Keratinocyte (primary cell): Measurements from ENCODE around the gene FEM1B. TPM values are rescaled to one million over a fixed set of nuclear protein-coding genes. Genes with fewer than 3 reads are reported as not detected.
"Not testable (repeated sequence)": the region's sequence is repeated elsewhere in the genome, so short reads cannot be mapped to it uniquely, and the experiment has no call there.

Experiments
- DNase-seq: peaks from one replicate; pipeline ENCODE4 v3.0.0-alpha.2; 2011; ENCODE audit warnings: low read depth, missing footprints, low spot score
- FAIRE-seq: peaks from 2 replicates; lab custom pipeline; 2011; peaks lifted over from hg19 to GRCh38; lab: Jason Lieb, UNC
- H2AFZ ChIP-seq: 2 replicates; pipeline ENCODE4 v1.6.0; 2012; ENCODE audit warnings: low read length, control low read depth, inconsistent platforms; ENCODE audit not compliant: control insufficient read depth
- H3K27ac ChIP-seq: 2 replicates; pipeline ENCODE4 v1.5.1; 2011; ENCODE audit warnings: low read length; ENCODE audit not compliant: control insufficient read depth, insufficient read depth
- H3K27me3 ChIP-seq: 3 replicates; pipeline ENCODE4 v1.6.0; 2011; ENCODE audit warnings: low read length; ENCODE audit not compliant: control insufficient read depth, insufficient read depth; ENCODE audit errors: extremely low read depth
- H3K36me3 ChIP-seq, 2 experiments: 2 replicates in 1 of 2; 3 replicates in 1 of 2; pipeline ENCODE4 v1.5.1; 2011; ENCODE audit warnings: low read length in 2 of 2, mild to moderate bottlenecking in 1 of 2; ENCODE audit not compliant: control insufficient read depth in 2 of 2, insufficient read depth in 2 of 2; ENCODE audit errors: extremely low read depth in 1 of 2
- H3K4me1 ChIP-seq: 3 replicates; pipeline ENCODE4 v1.5.1; 2011; ENCODE audit warnings: low read length; ENCODE audit not compliant: control insufficient read depth, insufficient read depth; ENCODE audit errors: extremely low read depth
- H3K4me2 ChIP-seq: 3 replicates; pipeline ENCODE4 v1.6.0; 2011; ENCODE audit warnings: low read depth, low read length; ENCODE audit not compliant: control insufficient read depth, insufficient read depth; ENCODE audit errors: extremely low read depth
- H3K4me3 ChIP-seq, 3 experiments: fragments of 200-600 bp in 1 of 3; sonication (generic) in 1 of 3; 2 replicates in 2 of 3; 3 replicates in 1 of 3; pipeline ENCODE4 v1.5.1; 2011 to 2016; ENCODE audit warnings: low read length in 3 of 3, mild to moderate bottlenecking in 3 of 3, control low read depth in 2 of 3, inconsistent platforms in 1 of 3, low read depth in 1 of 3, mixed read lengths in 1 of 3, mixed run types in 1 of 3, moderate library complexity in 1 of 3; ENCODE audit not compliant: control insufficient read depth in 2 of 3, insufficient read depth in 2 of 3; ENCODE audit errors: extremely low read depth in 1 of 3
- H3K79me2 ChIP-seq: 2 replicates; pipeline ENCODE4 v1.6.0; 2012; ENCODE audit warnings: low read length; ENCODE audit not compliant: control insufficient read depth, insufficient read depth
- H3K9ac ChIP-seq: 3 replicates; pipeline ENCODE4 v1.6.0; 2011; ENCODE audit warnings: low read length; ENCODE audit not compliant: control insufficient read depth, insufficient read depth; ENCODE audit errors: extremely low read depth
- H3K9me1 ChIP-seq: 3 replicates; pipeline ENCODE4 v1.6.0; 2011; ENCODE audit warnings: low read length; ENCODE audit not compliant: control insufficient read depth, insufficient read depth; ENCODE audit errors: extremely low read depth
- H3K9me3 ChIP-seq: 2 replicates; pipeline ENCODE4 v1.5.1; 2012; ENCODE audit warnings: low read depth, low read length; ENCODE audit not compliant: control insufficient read depth
- H4K20me1 ChIP-seq: 3 replicates; pipeline ENCODE4 v1.6.0; 2011; ENCODE audit warnings: low read length; ENCODE audit not compliant: control insufficient read depth, insufficient read depth; ENCODE audit errors: extremely low read depth
- EZH2 ChIP-seq: IDR thresholded peaks from one replicate; pipeline ENCODE4 v1.6.1; 2012; ENCODE audit warnings: inconsistent platforms, mild to moderate bottlenecking, low read length, moderate library complexity
- dilution Hi-C: fragments of 300-500 bp; cut with MboI; formaldehyde crosslinking; loops from one replicate; pipeline ENCODE4 v1.7.0; 2020; ENCODE audit warnings: low sequenced_read_pairs; ENCODE audit not compliant: extremely low pct_ligation_motif_present
- polyA plus RNA-seq, 5 experiments: library from polyadenylated mRNA; depleted of rRNA in 3 of 5; stranded (reverse) in 3 of 5; stranded (forward) in 1 of 5; unstranded in 1 of 5; fragments of >200 nt; gene quantifications; 1 replicate in 1 of 5; 2 replicates in 3 of 5; 3 replicates in 1 of 5; pipeline versions ENCODE4 v1.2.1 to v1.2.3, GENCODE V29; 2011 to 2012; ENCODE audit warnings: missing spikeins in 2 of 5, low read depth in 1 of 5, low replicate concordance in 1 of 5
- TF ChIP-seq, protein P1 (sequence below), 3 experiments: IDR thresholded peaks in 1 of 3; conservative IDR thresholded peaks in 1 of 3; optimal IDR thresholded peaks in 1 of 3; 2 replicates in 2 of 3; 3 replicates in 1 of 3; pipeline versions ENCODE3 to v1.5.1; 2011; ENCODE audit warnings: low read length in 3 of 3, mild to moderate bottlenecking in 3 of 3, moderate library complexity in 2 of 3, control low read depth in 1 of 3, inconsistent platforms in 1 of 3; ENCODE audit not compliant: insufficient read depth in 2 of 3; ENCODE audit errors: extremely low read depth in 1 of 3

Gene FEM1B
- polyA plus RNA-seq, 1 donor (not counting 4 experiments of a cell fraction or from before 2014, with no cell fraction given) = 92.6 TPM

DNA sequence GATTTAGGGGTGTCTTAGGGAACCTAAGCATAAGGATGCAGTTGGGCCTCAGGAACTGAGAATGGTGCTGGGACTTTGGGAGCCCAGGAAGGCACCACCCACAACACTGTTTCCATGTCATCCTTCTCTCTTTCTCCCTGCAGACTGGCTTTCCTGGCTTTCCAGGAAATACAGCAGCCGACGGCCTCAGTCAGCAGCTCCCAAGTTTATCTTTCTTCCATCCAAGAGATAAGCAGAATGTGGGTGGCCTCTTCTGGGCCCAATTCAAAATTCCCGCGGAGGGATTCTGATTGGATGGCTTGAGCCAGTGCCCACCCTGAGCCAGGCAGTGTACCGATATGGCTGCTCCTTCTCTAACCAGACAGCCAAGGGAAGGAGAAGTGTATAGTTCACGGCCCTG is 43.5 kb upstream of the FEM1B start:
- Histone ChIP-seq H3K9me3 (no peaks in the 10 kb centered on the region), H3K79me2 (peaks cover 1% of the 10 kb centered on the region), H2AFZ (no peak overlapping the region), H3K4me3 (no peak overlapping the region), H3K4me1 (peaks cover 5% of the 10 kb centered on the region), H3K27me3 (peaks cover 4% of the 10 kb centered on the region), H3K9ac (no peak overlapping the region), H3K9me1 (no peaks in the 10 kb centered on the region), H3K27ac (no peak overlapping the region), H3K36me3 (no peaks in the 10 kb centered on the region), H3K4me2 (no peak overlapping the region), H4K20me1 (no peaks in the 10 kb centered on the region)
- TF ChIP-seq EZH2 = no peak
- TF ChIP-seq, protein P1, sequence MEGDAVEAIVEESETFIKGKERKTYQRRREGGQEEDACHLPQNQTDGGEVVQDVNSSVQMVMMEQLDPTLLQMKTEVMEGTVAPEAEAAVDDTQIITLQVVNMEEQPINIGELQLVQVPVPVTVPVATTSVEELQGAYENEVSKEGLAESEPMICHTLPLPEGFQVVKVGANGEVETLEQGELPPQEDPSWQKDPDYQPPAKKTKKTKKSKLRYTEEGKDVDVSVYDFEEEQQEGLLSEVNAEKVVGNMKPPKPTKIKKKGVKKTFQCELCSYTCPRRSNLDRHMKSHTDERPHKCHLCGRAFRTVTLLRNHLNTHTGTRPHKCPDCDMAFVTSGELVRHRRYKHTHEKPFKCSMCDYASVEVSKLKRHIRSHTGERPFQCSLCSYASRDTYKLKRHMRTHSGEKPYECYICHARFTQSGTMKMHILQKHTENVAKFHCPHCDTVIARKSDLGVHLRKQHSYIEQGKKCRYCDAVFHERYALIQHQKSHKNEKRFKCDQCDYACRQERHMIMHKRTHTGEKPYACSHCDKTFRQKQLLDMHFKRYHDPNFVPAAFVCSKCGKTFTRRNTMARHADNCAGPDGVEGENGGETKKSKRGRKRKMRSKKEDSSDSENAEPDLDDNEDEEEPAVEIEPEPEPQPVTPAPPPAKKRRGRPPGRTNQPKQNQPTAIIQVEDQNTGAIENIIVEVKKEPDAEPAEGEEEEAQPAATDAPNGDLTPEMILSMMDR (optimal IDR thresholded peaks at IDR 0.05 in 1 of 3, IDR thresholded peaks at IDR 0.05 in 1 of 3, conservative IDR thresholded peaks at IDR 0.05 in 1 of 3; ENCODE audit: extremely low read depth in 1 of 3, insufficient read depth in 2 of 3, low read length in 3 of 3) = no peak
- DNase-seq (no peak), FAIRE-seq (no peak)
- dilution Hi-C loops = no loop called here

DNA sequence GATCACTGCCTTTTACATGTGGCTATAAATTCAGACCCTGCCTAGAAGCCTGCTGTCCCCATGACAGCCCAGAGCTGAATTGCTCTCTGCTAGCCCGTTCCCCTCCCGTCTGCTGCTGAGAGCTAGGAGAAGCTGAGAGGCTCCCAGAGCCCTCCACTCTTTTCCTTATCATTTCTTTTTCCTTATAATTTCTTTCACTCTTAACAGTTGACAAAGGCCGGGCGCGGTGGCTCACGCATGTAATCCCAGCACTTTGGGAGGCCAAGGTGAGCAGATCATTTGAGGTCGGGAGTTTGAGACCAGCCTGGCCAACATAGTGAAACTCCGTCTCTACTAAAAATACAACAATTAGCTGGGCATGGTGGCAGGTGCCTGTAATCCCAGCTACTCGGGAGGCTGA is 43.0 kb upstream of the FEM1B start:
- H3K4me1 ChIP-seq, H3K36me3 ChIP-seq, H3K4me3 ChIP-seq, dilution Hi-C loops, H3K27ac ChIP-seq, H2AFZ ChIP-seq, H3K9me1 ChIP-seq, H3K9ac ChIP-seq, FAIRE-seq, H3K4me2 ChIP-seq, H4K20me1 ChIP-seq, H3K79me2 ChIP-seq, H3K27me3 ChIP-seq, DNase-seq, H3K9me3 ChIP-seq: not testable (repeated sequence)

DNA sequence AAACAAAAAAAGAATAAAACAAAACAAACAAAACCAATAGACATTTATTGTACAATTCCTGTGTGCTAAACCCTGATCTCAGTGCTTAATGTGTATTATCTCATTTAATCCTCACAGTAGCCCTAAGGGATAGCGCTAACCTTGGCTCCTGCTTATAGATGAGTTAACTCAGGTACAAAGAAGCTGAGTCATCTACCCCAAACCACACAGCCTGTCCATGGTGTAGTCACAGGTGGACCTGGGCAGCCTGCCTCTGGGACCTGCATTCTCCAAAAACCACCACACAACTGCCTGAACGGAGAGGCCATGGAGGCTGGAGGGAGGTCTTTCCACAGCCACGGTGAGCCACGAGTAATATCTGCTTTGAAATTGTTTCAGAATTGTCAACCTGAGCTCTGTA is 42.5 kb upstream of the FEM1B start:
- H3K4me3 ChIP-seq = no peak overlapping the region
- no peaks in the 10 kb centered on the region for H3K9me3 ChIP-seq
- no peaks in the 10 kb centered on the region for H3K36me3 ChIP-seq
- no peak overlapping the region for H3K9ac ChIP-seq
- peaks cover 4% of the 10 kb centered on the region for H3K27me3 ChIP-seq
- H3K4me2 ChIP-seq = no peak overlapping the region
- peak; percentile 77 for FAIRE-seq
- H2AFZ ChIP-seq = no peak overlapping the region
- dilution Hi-C loops = no loop called here
- H3K27ac ChIP-seq = no peak overlapping the region
- TF ChIP-seq, protein P1 (optimal IDR thresholded peaks at IDR 0.05 in 1 of 3, IDR thresholded peaks at IDR 0.05 in 1 of 3, conservative IDR thresholded peaks at IDR 0.05 in 1 of 3; ENCODE audit: extremely low read depth in 1 of 3, insufficient read depth in 2 of 3, low read length in 3 of 3) = no peak
- no peak for TF ChIP-seq EZH2
- no peaks in the 10 kb centered on the region for H4K20me1 ChIP-seq
- peaks cover 4% of the 10 kb centered on the region for H3K4me1 ChIP-seq
- no peak for DNase-seq
- H3K9me1 ChIP-seq = no peaks in the 10 kb centered on the region
- no peaks in the 10 kb centered on the region for H3K79me2 ChIP-seq
